ENCODE data around the gene MPDU1. TPM values are rescaled to one million over a fixed set of nuclear protein-coding genes. Genes with fewer than 3 reads are reported as not detected.

The MPDU1 gene
- total and polyA plus RNA-seq, 2 of the 13 experiments (the other 11 are each of a cell fraction or from before 2014, with no cell fraction given): 112 to 167 TPM

DNA sequence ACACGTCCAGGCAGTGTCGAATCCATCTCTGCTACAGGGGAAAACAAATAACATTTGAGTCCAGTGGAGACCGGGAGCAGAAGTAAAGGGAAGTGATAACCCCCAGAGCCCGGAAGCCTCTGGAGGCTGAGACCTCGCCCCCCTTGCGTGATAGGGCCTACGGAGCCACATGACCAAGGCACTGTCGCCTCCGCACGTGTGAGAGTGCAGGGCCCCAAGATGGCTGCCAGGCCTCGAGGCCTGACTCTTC, 11.4 kb upstream of the MPDU1 start (continued):
- no peak for TF ChIP-seq NR2F6 (IDR thresholded peaks at IDR 0.05)
- peak; percentile 66; the same call in 1 of the 2 replicates for TF ChIP-seq NR2F6 (CRISPR knock-in tag; IDR thresholded peaks at IDR 0.05)
- TF ChIP-seq ZNF3 (CRISPR knock-in tag; IDR thresholded peaks at IDR 0.05): no peak
- TF ChIP-seq CREB1 (IDR thresholded peaks at IDR 0.05): no peak
- TF ChIP-seq CREB1 (CRISPR knock-in tag; IDR thresholded peaks at IDR 0.05): no peak
- no peak for TF ChIP-seq CAMTA2 (CRISPR knock-in tag; IDR thresholded peaks at IDR 0.05; ENCODE audit: borderline replicate concordance)
- no peak for TF ChIP-seq TOPORS (CRISPR knock-in tag; IDR thresholded peaks at IDR 0.05)
- peak; percentile 82; the same call in 1 of the 2 replicates for TF ChIP-seq ZBTB21 (CRISPR knock-in tag; IDR thresholded peaks at IDR 0.05)
- TF ChIP-seq ZNF441 (CRISPR knock-in tag; IDR thresholded peaks at IDR 0.05; ENCODE audit: borderline replicate concordance): peak; percentile 24; the same call in 1 of the 2 replicates
- no peak for TF ChIP-seq ZNF33B (CRISPR knock-in tag; IDR thresholded peaks at IDR 0.05)
- TF ChIP-seq SAP130 (CRISPR knock-in tag; IDR thresholded peaks at IDR 0.05; ENCODE audit: low read depth): peak; percentile 98
- no peak for TF ChIP-seq KAT2B (IDR thresholded peaks at IDR 0.05; ENCODE audit: borderline replicate concordance, low read depth, low read length)
- TF ChIP-seq, protein P1, sequence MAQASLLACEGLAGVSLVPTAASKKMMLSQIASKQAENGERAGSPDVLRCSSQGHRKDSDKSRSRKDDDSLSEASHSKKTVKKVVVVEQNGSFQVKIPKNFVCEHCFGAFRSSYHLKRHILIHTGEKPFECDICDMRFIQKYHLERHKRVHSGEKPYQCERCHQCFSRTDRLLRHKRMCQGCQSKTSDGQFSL (CRISPR knock-in tag; IDR thresholded peaks at IDR 0.05): no peak
- TF ChIP-seq, protein P2, sequence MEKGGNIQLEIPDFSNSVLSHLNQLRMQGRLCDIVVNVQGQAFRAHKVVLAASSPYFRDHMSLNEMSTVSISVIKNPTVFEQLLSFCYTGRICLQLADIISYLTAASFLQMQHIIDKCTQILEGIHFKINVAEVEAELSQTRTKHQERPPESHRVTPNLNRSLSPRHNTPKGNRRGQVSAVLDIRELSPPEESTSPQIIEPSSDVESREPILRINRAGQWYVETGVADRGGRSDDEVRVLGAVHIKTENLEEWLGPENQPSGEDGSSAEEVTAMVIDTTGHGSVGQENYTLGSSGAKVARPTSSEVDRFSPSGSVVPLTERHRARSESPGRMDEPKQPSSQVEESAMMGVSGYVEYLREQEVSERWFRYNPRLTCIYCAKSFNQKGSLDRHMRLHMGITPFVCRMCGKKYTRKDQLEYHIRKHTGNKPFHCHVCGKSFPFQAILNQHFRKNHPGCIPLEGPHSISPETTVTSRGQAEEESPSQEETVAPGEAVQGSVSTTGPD (CRISPR knock-in tag; IDR thresholded peaks at IDR 0.05): no peak
- no peak for TF ChIP-seq SOX6 (IDR thresholded peaks at IDR 0.05)
- TF ChIP-seq SOX6 (CRISPR knock-in tag; IDR thresholded peaks at IDR 0.05): no peak; the same call in 1 of the 2 replicates
- TF ChIP-seq, protein P3, sequence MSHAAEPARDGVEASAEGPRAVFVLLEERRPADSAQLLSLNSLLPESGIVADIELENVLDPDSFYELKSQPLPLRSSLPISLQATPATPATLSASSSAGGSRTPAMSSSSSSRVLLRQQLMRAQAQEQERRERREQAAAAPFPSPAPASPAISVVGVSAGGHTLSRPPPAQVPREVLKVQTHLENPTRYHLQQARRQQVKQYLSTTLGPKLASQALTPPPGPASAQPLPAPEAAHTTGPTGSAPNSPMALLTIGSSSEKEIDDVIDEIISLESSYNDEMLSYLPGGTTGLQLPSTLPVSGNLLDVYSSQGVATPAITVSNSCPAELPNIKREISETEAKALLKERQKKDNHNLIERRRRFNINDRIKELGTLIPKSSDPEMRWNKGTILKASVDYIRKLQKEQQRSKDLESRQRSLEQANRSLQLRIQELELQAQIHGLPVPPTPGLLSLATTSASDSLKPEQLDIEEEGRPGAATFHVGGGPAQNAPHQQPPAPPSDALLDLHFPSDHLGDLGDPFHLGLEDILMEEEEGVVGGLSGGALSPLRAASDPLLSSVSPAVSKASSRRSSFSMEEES (CRISPR knock-in tag; IDR thresholded peaks at IDR 0.05): peak; percentile 90
- peak; percentile 87 for TF ChIP-seq SNAPC2 (CRISPR knock-in tag; IDR thresholded peaks at IDR 0.05)
- no peak for TF ChIP-seq TP53 (CRISPR knock-in tag; conservative IDR thresholded peaks at IDR 0.05)
- TF ChIP-seq, protein P4, sequence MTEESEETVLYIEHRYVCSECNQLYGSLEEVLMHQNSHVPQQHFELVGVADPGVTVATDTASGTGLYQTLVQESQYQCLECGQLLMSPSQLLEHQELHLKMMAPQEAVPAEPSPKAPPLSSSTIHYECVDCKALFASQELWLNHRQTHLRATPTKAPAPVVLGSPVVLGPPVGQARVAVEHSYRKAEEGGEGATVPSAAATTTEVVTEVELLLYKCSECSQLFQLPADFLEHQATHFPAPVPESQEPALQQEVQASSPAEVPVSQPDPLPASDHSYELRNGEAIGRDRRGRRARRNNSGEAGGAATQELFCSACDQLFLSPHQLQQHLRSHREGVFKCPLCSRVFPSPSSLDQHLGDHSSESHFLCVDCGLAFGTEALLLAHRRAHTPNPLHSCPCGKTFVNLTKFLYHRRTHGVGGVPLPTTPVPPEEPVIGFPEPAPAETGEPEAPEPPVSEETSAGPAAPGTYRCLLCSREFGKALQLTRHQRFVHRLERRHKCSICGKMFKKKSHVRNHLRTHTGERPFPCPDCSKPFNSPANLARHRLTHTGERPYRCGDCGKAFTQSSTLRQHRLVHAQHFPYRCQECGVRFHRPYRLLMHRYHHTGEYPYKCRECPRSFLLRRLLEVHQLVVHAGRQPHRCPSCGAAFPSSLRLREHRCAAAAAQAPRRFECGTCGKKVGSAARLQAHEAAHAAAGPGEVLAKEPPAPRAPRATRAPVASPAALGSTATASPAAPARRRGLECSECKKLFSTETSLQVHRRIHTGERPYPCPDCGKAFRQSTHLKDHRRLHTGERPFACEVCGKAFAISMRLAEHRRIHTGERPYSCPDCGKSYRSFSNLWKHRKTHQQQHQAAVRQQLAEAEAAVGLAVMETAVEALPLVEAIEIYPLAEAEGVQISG (CRISPR knock-in tag; IDR thresholded peaks at IDR 0.05): peak; percentile 89; the same call in 1 of the 2 replicates
- TF ChIP-seq ZNF317 (CRISPR knock-in tag; IDR thresholded peaks at IDR 0.05): no peak; the same call in 1 of the 2 replicates
- peak; percentile 41; the same call in 1 of the 2 replicates for TF ChIP-seq HCFC1 (IDR thresholded peaks at IDR 0.05; ENCODE audit: low read depth, low read length)
- peak; percentile 39; the same call in 1 of the 2 replicates for TF ChIP-seq KDM5A (IDR thresholded peaks at IDR 0.05; ENCODE audit: borderline replicate concordance, low read length)

Data from HepG2 (cell line).